CD4-positive, alpha-beta T cell treated with Interleukin-17A for 4 hours (primary cell): ENCODE measurements around the gene CUL4B.
"Not testable (repeated sequence)": the region's sequence is repeated elsewhere in the genome, so short reads cannot be mapped to it uniquely, and the experiment has no call there.

Experiments used
- DNase-seq: peaks from one replicate; pipeline ENCODE4 v3.0.0-alpha.2; 2020; ENCODE audit warnings: mixed read lengths

The CUL4B gene

GRCh38 chrX:120517936-120518335 is 42.8 kb downstream of the CUL4B start:
- no peak for DNase-seq

- no peak for DNase-seq
Observed at GRCh38 chrX:120514236-120514635, 46.5 kb downstream of the CUL4B start.

GRCh38 chrX:120512627-120513026 is 48.1 kb downstream of the CUL4B start:
- no peak for DNase-seq

GRCh38 chrX:120512222-120512621 is 48.5 kb downstream of the CUL4B start:
- no peak for DNase-seq

- DNase-seq: no peak
Observed at GRCh38 chrX:120504569-120504968, 56.2 kb downstream of the CUL4B start.

- no peak for DNase-seq
Observed at GRCh38 chrX:120499301-120500072, 61.3 kb downstream of the CUL4B start.

- not testable (repeated sequence) for DNase-seq
Observed at GRCh38 chrX:120490119-120490518, 70.6 kb downstream of the CUL4B start.

- no peak for DNase-seq
Observed at GRCh38 chrX:120486786-120487185, 74.0 kb downstream of the CUL4B start.

GRCh38 chrX:120485638-120486520 is 74.9 kb downstream of the CUL4B start:
- peak; percentile 59 for DNase-seq

GRCh38 chrX:120485315-120485637 is 75.5 kb downstream of the CUL4B start:
- DNase-seq: no peak

- DNase-seq: no peak
Observed at GRCh38 chrX:120477453-120477852, 83.3 kb downstream of the CUL4B start.

- DNase-seq: no peak
Observed at GRCh38 chrX:120476714-120477113, 84.0 kb downstream of the CUL4B start.

- not testable (repeated sequence) for DNase-seq
Observed at GRCh38 chrX:120475447-120475846, 85.3 kb downstream of the CUL4B start.
